Fibroblast of lung (primary cell): ENCODE results near the gene OTOP2.

ENCODE experiments used
- EZH2 ChIP-seq: IDR thresholded peaks from 2 replicates; pipeline ENCODE4 v1.5.1; 2012; ENCODE audit warnings: low read length, control low read depth, mild to moderate bottlenecking; ENCODE audit errors: missing control alignments
- TF ChIP-seq, protein P1 (sequence below), 2 donors: IDR thresholded peaks in 1 of 2; conservative IDR thresholded peaks in 1 of 2; 1 replicate in 1 of 2; 2 replicates in 1 of 2; pipeline ENCODE4 v1.5.1; 2011 to 2012; ENCODE audit warnings: low read length in 2 of 2, control low read depth in 1 of 2, inconsistent platforms in 1 of 2, low read depth in 1 of 2, mild to moderate bottlenecking in 1 of 2

DNA sequence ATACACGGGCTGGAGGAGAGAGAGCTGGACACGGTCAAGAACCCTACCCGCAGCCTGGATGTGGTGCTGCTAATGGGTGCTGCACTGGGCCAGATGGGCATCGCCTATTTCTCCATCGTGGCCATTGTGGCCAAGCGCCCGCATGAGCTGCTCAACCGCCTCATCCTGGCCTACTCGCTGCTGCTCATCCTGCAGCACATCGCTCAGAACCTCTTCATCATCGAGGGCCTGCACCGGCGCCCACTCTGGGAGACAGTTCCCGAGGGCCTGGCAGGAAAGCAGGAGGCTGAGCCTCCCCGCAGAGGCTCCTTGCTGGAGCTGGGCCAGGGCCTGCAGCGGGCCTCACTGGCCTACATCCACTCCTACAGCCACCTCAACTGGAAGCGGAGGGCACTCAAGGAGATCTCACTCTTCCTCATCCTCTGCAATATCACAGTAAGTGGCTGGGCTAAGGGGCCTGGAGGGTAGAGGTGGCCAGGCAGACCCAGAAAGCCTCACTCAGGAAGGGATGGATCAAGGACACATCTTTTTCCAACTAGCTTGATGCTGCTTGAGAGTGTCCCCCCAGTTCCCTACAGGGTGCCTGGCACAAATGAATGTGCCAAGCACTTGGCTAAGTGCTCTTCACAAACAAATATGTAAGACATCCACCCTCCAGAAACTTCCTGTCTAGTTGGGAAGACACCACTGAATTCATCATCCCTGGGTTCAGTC is 23.1 kb downstream of the OTOP2 start:
- TF ChIP-seq, protein P1, sequence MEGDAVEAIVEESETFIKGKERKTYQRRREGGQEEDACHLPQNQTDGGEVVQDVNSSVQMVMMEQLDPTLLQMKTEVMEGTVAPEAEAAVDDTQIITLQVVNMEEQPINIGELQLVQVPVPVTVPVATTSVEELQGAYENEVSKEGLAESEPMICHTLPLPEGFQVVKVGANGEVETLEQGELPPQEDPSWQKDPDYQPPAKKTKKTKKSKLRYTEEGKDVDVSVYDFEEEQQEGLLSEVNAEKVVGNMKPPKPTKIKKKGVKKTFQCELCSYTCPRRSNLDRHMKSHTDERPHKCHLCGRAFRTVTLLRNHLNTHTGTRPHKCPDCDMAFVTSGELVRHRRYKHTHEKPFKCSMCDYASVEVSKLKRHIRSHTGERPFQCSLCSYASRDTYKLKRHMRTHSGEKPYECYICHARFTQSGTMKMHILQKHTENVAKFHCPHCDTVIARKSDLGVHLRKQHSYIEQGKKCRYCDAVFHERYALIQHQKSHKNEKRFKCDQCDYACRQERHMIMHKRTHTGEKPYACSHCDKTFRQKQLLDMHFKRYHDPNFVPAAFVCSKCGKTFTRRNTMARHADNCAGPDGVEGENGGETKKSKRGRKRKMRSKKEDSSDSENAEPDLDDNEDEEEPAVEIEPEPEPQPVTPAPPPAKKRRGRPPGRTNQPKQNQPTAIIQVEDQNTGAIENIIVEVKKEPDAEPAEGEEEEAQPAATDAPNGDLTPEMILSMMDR (conservative IDR thresholded peaks at IDR 0.05 in 1 of 2, IDR thresholded peaks at IDR 0.05 in 1 of 2; ENCODE audit: low read depth in 1 of 2, low read length in 2 of 2), result no peak
- no peak for TF ChIP-seq EZH2
